ENCODE measurements around the gene B4GALT1.

B4GALT1 gene

GRCh38 chr9:33167084-33167971, at the start of gene B4GALT1:
TSS of gene B4GALT1 (minus strand) at chr9:33167336. CDS start at chr9:33167169, 167 bp downstream.
- DNase-seq = peak; percentile 80

DNA sequence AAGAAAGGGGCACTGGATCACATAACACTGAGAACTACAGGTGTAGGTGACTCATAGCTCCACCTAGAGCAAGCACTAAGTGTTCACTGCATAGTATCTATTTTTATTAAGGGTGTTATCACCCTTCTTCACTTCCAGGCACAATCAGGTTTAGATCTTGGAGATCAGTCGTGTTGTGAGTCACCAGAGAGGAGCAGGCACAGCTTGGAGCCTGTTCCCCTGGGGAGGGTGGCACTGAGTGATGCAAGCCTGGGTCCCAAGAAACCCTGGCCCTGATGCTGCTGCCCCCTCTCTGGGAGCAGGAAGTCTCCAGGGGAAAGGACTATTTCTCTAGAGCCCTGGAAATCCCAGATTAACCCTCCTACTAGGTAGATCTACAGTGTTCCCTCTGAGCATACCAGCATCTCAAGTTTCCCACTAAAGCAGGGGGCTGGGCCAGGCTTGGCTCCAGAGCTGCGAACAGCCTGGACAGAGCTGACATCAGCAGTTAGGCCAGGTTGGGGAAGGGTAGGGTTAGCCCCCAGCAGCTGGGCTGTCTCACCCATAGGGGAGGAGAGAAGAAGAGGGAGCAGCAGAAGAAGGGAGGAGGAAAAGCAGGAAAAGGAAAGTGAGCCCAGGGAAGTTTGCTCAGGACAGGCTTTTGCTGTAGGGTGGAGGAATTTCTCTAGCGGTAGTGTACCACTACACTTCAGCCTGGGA, 44.7 kb upstream of the B4GALT1 start:
- no peak for DNase-seq

DNA sequence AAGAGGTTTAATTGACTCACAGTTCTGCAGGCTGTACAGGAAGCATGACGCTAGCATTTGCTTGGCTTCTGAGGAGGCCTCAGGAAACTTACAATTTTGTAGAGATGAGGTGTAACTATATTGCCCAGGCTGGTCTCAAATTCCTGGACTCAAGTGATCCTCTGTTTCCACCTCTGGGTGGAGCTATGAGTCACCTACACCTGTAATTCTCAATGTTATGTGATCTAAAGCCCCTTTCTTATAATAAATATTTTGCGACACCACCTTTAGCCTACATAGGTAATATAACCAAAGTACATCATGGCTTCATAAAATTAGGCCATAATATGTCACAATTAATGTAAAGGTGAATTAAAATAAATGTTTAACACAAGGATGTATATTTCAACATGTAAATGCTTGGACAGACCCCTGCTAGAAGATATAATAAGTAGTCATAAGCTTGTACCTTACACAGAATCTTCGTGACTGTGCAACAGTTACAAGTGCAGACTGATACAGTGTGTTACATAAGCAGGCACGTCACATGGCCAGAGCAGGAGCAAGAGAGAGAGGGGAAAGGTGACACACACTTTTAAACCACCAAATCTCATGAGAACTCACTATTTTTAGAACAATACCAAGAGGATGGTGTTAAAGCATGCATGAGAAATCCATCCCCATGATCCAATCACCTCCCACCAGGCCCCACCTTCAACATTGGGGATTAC, 43.0 kb upstream of the B4GALT1 start:
- DNase-seq = no peak

- no peak for DNase-seq
Observed at GRCh38 chr9:33209394-33209793, 42.3 kb upstream of the B4GALT1 start.

GRCh38 chr9:33202552-33203201, 35.5 kb upstream of the B4GALT1 start:
- DNase-seq = no peak

DNA sequence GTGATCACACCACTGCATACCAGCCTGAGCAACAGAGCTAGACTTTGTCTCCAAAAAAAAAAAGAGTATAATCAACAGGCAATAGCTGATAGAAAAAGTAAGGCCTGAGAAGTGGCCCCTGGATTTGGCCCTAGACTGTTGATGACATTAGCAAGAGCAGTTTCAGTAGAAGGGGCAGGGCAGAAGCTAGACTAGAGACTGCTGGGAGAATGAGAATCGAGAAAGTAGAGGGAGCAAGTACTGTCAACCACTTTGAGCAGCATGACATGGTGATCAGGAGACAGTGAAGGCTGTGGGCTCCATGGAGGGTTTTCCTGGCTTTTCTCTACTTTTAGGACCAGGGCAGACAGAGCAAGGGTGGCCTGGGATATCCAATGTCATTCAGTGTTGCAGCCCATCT, 34.9 kb upstream of the B4GALT1 start:
- no peak for DNase-seq

DNA sequence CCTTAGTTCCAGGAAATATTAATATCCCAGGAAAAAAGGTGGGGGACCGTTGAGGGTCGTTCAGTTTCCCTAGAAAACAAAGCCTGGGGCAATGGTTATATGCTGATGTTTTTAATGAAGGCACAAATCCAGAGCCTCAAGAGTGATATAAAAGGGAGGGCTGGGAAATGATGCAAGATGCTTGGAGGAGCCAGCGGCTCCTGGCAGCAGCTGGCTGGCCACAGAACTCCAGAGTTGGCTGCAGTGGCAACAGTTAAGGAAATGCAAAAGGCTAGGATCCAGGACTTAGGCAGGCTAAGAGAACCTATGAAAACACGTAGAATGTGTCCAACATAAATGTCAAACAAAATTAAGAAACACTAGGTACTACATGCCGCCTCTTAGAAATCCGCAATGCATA, 31.0 kb upstream of the B4GALT1 start:
- no peak for DNase-seq

DNA sequence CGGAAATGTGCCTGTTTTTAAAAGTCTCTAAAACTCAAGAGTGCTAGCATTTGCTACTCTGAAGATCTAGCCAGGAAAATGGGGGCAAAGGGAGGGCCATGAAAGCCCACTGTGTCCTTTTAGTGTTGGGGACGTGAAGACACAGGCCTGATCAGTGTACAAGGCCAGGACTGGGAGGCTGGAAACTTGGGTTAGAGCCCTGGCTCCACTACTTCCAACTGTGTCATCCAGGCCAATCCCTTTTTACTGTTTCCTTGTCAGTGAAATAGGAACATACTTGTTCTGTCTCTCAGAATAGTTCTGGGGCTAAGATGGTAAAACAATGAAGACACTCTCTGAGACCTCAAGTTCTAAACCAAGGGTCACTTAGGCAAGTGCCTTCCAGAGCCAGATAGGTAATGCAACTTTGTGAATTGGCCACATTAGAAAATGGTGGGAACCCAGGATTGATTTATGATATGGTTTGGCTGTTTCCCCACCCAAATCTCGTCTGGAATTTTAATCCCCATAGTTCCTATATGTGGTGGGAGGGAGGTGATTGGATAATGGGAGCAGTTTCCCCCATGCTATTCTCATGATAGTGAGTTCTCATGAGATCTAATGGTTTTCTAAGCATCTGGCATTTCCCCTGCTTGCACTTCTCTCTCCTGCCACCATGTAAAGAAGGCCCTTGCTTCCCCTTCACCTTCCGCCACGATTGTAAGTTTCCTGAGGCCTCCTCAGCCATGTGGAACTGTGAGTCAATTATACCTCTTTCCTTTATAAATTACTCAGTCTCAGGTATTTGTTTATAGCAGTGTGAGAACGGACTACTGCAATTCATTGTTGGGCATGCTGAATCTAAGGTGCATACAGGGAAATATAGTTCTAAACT, 30.4 kb upstream of the B4GALT1 start:
- no peak for DNase-seq

- DNase-seq = no peak
Observed at GRCh38 chr9:33196736-33197135, 29.6 kb upstream of the B4GALT1 start.

DNA sequence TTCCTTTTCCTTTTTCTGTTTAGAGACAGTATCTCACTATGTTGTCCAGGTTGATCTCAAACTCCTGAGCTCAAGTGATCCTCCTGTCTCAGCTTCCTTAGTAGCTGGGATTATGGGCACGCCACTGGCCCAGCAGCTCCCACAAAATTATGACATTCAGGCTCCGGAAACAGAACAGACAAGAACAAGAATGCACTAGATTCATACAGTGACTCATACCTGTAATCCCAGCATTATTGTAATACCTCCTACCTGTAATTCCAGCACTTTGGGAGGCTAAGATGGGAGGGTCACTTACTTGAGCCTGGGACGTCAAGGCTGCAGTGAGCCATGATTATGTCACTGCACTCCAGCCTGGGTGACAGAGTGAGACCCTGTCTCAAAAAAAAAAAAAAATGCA, 26.7 kb upstream of the B4GALT1 start:
- DNase-seq = no peak

- DNase-seq = no peak
Observed at GRCh38 chr9:33192493-33193255, 25.5 kb upstream of the B4GALT1 start.

GRCh38 chr9:33190021-33190705, 23.0 kb upstream of the B4GALT1 start:
- no peak for DNase-seq

GRCh38 chr9:33189331-33189791, 22.2 kb upstream of the B4GALT1 start:
- no peak for DNase-seq

- no peak for DNase-seq
Observed at GRCh38 chr9:33188711-33189110, 21.6 kb upstream of the B4GALT1 start.

DNA sequence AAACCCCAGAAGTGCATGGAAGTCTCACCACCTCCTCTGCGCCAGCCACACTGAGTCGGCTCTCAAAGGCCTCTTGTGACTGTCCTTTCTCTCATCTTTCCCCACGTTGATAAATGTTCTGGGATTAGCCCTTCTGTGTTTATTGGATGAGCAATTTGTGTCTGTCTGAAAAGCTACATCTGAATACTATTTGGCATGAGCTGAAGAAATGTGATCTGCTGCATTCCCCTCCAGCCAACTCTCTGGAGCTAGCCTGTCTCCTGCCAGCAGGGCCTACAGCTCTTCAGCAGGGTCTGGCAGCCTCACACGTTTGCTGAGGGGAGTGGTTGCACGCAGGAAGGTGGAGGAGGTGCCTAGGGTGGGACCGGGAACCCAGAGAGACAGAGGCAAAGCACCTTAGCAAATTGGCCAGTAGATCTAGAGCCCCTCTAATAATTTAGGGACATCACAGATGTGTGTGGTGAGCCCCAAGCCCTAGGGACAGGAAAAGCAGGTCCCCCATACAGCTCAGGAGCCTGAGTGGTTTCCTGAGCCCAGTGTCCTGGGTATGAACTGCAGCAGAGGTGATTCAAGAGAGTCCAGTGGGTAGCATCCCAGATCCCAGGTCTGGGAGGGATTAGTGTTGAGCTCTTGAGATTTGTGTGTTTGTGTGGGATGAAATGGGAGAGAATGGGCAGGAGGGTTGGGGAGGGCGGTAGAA, 20.5 kb upstream of the B4GALT1 start:
- no peak for DNase-seq

- no peak for DNase-seq
Observed at GRCh38 chr9:33186457-33187168, 19.5 kb upstream of the B4GALT1 start.

- no peak for DNase-seq
Observed at GRCh38 chr9:33185858-33186257, 18.7 kb upstream of the B4GALT1 start.

DNA sequence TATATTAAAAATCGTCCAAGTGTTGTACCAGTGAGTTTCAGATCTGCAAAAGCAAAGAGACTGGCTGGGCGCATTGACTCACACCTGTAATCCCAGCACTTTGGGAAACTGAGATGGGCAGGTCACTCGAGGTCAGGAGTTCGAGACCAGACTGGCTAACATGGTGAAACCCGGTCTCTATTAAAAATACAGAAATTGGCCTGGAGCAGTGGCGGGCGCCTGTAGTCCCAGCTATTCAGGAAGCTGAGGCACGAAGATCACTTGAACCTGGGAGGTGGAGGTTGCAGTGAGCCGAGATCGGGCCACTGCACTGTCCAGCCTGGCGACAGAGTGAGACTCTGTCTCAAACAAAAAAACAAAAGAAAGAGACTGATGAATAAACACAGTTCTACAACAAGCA, 18.3 kb upstream of the B4GALT1 start:
- no peak for DNase-seq

- no peak for DNase-seq
Observed at GRCh38 chr9:33184963-33185362, 17.8 kb upstream of the B4GALT1 start.

Measured in NCI-H748 treated with DMSO at 0.1 percent for 48 hours (cell line).